Measurements from ENCODE around the gene ZRANB3.
"Not testable (repeated sequence)": the region's sequence is repeated elsewhere in the genome, so short reads cannot be mapped to it uniquely, and the experiment has no call there.

The ZRANB3 gene

GRCh38 chr2:135373702-135374101, 157.3 kb downstream of the ZRANB3 start:
- TF ChIP-seq, protein P1, sequence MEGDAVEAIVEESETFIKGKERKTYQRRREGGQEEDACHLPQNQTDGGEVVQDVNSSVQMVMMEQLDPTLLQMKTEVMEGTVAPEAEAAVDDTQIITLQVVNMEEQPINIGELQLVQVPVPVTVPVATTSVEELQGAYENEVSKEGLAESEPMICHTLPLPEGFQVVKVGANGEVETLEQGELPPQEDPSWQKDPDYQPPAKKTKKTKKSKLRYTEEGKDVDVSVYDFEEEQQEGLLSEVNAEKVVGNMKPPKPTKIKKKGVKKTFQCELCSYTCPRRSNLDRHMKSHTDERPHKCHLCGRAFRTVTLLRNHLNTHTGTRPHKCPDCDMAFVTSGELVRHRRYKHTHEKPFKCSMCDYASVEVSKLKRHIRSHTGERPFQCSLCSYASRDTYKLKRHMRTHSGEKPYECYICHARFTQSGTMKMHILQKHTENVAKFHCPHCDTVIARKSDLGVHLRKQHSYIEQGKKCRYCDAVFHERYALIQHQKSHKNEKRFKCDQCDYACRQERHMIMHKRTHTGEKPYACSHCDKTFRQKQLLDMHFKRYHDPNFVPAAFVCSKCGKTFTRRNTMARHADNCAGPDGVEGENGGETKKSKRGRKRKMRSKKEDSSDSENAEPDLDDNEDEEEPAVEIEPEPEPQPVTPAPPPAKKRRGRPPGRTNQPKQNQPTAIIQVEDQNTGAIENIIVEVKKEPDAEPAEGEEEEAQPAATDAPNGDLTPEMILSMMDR (IDR thresholded peaks at IDR 0.05; ENCODE audit: low read depth, low read length, missing control alignments) = no peak
- DNase-seq (ENCODE audit: low read depth) = no peak
- H3K4me3 ChIP-seq (ENCODE audit: low read depth, low read length) = no peak overlapping the region
- in situ Hi-C loops (cut with HindIII; ENCODE audit: low sequenced_read_pairs) = no loop called here

DNA sequence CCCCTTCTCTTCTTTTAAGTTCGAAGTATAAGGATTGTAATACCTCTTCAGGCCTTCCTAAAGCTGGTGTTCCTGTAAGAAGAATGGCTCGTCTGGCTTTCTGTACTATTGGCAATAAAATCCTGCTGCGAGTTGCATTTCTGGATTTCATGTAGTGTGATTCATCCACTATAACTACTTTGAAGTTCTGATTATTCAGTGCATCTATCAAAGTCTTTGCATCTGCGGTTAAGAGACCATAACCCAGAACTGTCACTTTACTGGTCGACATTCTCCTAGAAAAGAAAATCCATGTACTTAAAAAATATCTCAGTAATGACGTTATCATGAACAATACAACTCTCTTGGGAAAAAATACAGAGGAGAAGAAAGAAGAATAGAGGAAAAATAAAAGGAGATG, 181.1 kb downstream of the ZRANB3 start:
- H3K4me3 ChIP-seq (ENCODE audit: low read depth, low read length) = no peak overlapping the region
- in situ Hi-C loops (cut with HindIII; ENCODE audit: low sequenced_read_pairs) = no loop called here
- TF ChIP-seq, protein P1 (IDR thresholded peaks at IDR 0.05; ENCODE audit: low read depth, low read length, missing control alignments) = no peak
- no peak for DNase-seq (ENCODE audit: low read depth)

- in situ Hi-C loops (cut with HindIII; ENCODE audit: low sequenced_read_pairs); DNase-seq (ENCODE audit: low read depth); H3K4me3 ChIP-seq (ENCODE audit: low read depth, low read length): not testable (repeated sequence)
Measured at GRCh38 chr2:135348096-135348704, 182.8 kb downstream of the ZRANB3 start.

DNA sequence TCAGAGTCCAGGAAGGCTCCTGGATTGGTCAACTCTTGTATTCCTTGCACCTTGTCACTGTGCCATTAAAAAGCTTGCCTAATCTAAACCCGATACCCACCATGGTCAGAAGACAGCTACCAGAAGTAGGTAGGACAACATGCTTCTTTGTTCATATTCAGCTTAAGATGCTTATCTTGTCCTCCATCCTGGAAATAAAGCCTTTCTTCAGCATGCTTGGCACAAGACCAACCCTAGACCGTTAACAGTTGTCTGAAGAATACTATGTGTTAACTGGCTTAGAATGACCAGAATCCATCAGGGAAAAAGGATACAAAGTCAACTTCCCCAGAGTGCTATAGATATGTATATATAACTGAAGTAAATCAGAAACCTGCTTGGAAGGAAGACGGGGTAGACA, 193.9 kb downstream of the ZRANB3 start:
- in situ Hi-C loops (cut with HindIII; ENCODE audit: low sequenced_read_pairs) = no loop called here
- DNase-seq (ENCODE audit: low read depth) = no peak
- TF ChIP-seq, protein P1 (IDR thresholded peaks at IDR 0.05; ENCODE audit: low read depth, low read length, missing control alignments) = no peak
- no peak overlapping the region for H3K4me3 ChIP-seq (ENCODE audit: low read depth, low read length)

GRCh38 chr2:135335256-135335655, 195.8 kb downstream of the ZRANB3 start:
- H3K4me3 ChIP-seq (ENCODE audit: low read depth, low read length) = no peak overlapping the region
- no peak for DNase-seq (ENCODE audit: low read depth)
- in situ Hi-C loops (cut with HindIII; ENCODE audit: low sequenced_read_pairs) = no loop called here
- TF ChIP-seq, protein P1 (IDR thresholded peaks at IDR 0.05; ENCODE audit: low read depth, low read length, missing control alignments) = no peak

DNA sequence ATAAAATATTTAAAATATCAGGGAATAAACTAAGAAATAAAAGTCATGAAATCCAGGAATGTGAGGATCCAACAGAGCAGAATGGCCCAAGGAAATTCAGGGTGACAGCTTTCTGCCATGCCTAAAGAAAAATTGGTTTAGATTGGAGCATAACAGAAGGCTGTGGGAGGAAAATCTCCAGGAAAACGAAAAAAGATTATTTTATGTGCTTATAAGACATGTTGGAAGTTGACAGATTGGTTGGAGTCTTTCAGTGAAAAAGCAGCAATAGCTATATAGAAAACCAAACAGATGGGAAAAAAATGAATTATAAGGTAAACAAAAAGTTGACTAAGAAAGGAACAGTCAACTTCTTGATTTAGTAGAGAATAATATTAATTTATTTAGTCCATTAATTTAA, 203.9 kb downstream of the ZRANB3 start:
- in situ Hi-C loops (cut with HindIII; ENCODE audit: low sequenced_read_pairs) = no loop called here
- TF ChIP-seq, protein P1 (IDR thresholded peaks at IDR 0.05; ENCODE audit: low read depth, low read length, missing control alignments) = no peak
- no peak overlapping the region for H3K4me3 ChIP-seq (ENCODE audit: low read depth, low read length)
- DNase-seq (ENCODE audit: low read depth) = no peak

- no peak overlapping the region for H3K4me3 ChIP-seq (ENCODE audit: low read depth, low read length)
- in situ Hi-C loops (cut with HindIII; ENCODE audit: low sequenced_read_pairs) = no loop called here
- no peak for DNase-seq (ENCODE audit: low read depth)
- TF ChIP-seq, protein P1 (IDR thresholded peaks at IDR 0.05; ENCODE audit: low read depth, low read length, missing control alignments) = no peak
Measured at GRCh38 chr2:135320465-135321355, 210.3 kb downstream of the ZRANB3 start.

Measured in astrocyte of the cerebellum (primary cell).